Left cardiac atrium (tissue), 4 donors: Measurements from ENCODE around the gene SEMA4A. TPM values are rescaled to one million over a fixed set of nuclear protein-coding genes. Genes with fewer than 3 reads are reported as not detected.

ENCODE experiments used
- ATAC-seq, 2 donors: fragments of 200-7000 bp; cut with Tn5 transposase; one replicate each; pipeline ENCODE4 v1.9.1; 2020; ENCODE audit warnings: mild to moderate bottlenecking in 2 of 2, moderate library complexity in 2 of 2
- DNase-seq: peaks from one replicate; pipeline ENCODE4 v3.0.0-alpha.2; 2020
- intact Hi-C, 2 donors: fragments of 100-400 bp; cut with DNase I; formaldehyde crosslinking; loops; one replicate each; pipeline versions ENCODE4 v1.14.1 to v1.15.1; 2022 to 2023
- total RNA-seq, 2 donors: library from RNA; stranded (reverse); fragmentation: NEBNext Ultra II Directional; extraction: Animal tissue kit (Norgen Biotek cat#: 25700); gene quantifications; one replicate each; pipeline ENCODE4 v1.2.1, GENCODE V29; 2021
- donor health status: DM: no; HTN: yes; CAD: no.
- donor health status: DM: no; HTN: yes; CAD: no; lungs with severe emphysema.
- donor health status: DM: yes; HTN: yes; CAD: no.
- donor health status: Dilated cardiomyopathy.

The SEMA4A gene
- total RNA-seq, 2 donors from 2014 or later = 2.7 to 3.8 TPM

DNA sequence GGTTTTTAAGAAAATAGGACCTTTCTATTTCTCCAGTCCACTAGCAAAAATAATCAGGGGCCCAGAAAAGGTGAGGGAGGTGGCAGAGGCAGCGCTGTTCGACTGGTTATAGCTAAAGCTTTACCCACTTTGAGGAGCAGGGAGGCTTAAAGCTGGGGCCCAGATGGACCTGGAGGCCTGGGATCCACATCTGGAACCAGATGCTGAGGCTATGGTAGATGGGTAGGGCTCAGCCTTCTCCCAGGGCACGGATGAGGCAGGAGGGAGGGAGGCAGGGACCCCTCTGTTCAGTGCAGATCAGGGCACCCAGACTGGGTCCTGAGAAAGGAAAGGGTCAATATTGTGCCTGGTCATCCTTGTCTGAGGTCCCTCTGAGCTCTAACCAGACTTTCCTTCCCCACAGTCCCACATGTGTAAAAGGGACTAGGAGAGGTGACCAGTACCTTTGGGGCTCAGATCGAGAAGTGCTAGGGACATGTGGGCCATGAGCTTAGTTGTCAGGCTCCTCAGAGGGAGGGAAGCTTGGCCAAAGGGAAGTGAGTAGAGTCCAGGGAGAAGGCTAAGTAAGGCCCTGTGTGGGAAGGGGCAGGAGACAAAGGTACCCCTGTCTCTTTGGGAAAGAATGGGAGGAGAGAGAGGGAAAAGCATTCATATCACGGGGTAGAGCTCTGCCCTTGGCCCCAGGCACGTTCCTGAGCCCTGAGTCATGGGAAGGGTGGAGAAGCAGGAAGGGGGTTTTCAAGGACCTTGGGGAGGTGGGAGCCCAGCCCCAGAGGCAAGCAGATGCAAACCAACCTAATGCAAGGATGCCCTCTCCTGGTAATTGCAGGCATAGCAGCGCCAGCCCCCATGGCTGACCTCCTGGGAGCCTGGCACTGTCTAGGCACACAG, 23.5 kb upstream of the SEMA4A start:
- intact Hi-C loops = loop anchor here (1.0 to 2.0 kb wide), 2 partner anchors 33 to 34 kb away; no protein-coding TSS in a partner anchor

DNA sequence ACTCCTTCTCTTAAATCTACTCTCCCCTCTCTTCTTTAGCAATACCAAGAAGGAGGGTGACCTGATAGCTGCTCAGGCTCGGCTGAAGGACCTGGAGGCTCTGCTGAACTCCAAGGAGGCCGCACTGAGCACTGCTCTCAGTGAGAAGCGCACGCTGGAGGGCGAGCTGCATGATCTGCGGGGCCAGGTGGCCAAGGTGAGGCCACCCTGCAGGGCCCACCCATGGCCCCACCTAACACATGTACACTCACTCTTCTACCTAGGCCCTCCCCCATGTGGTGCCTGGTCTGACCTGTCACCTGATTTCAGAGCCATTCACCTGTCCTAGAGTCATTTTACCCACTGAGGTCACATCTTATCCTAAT, 22.8 kb upstream of the SEMA4A start:
- intact Hi-C loops = loop anchor here in 1 of 2 donors (1.0 kb wide), 1 partner anchor 34 kb away; no protein-coding TSS in a partner anchor
- ATAC-seq = no peak

More for the DNA sequence above, 23.5 kb upstream of the SEMA4A start:
- ATAC-seq (peak; percentile 65 to 68), DNase-seq (peak; percentile 91)

DNA sequence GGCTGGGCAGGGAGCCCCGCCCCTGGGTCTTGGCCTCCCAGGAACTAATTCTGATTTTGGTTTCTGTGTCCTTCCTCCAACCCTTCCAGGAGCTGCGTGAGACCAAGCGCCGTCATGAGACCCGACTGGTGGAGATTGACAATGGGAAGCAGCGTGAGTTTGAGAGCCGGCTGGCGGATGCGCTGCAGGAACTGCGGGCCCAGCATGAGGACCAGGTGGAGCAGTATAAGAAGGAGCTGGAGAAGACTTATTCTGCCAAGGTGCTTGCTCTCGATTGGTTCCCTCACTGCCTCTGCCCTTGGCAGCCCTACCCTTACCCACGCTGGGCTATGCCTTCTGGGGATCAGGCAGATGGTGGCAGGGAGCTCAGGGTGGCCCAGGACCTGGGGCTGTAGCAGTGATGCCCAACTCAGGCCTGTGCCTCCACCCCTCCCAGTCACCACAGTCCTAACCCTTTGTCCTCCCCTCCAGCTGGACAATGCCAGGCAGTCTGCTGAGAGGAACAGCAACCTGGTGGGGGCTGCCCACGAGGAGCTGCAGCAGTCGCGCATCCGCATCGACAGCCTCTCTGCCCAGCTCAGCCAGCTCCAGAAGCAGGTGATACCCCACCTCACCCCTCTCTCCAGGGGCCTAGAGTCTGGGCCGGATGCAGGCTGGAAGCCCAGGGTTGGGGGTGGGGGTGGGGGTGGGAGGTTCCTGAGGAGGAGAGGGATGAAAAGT, 18.5 kb upstream of the SEMA4A start:
- ATAC-seq (no peak), DNase-seq (no peak)
- intact Hi-C loops = no loop called here

More for the DNA sequence above, 22.8 kb upstream of the SEMA4A start:
- no peak for DNase-seq

DNA sequence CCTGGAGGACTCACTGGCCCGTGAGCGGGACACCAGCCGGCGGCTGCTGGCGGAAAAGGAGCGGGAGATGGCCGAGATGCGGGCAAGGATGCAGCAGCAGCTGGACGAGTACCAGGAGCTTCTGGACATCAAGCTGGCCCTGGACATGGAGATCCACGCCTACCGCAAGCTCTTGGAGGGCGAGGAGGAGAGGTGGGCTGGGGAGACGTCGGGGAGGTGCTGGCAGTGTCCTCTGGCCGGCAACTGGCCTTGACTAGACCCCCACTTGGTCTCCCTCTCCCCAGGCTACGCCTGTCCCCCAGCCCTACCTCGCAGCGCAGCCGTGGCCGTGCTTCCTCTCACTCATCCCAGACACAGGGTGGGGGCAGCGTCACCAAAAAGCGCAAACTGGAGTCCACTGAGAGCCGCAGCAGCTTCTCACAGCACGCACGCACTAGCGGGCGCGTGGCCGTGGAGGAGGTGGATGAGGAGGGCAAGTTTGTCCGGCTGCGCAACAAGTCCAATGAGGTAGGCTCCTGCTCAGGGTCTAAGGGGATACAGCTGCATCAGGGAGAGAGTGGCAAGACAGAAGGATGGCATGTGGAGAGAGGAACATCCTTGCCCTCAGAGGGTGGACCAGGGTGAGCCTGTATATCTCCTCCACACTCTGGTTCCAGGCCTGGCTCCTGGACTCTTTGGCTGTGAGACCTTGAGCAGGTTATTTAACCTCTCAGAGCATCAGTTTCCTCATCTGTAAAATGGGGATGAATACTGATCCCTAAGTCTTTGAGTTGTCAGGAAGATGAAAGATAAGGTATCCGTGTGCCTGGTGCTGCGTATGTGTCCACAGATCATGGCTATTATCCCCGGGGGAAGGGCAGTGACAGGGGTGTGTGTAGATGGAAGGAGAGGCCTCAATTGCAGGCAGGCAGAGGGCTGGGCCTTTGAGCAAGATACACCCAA, 17.2 kb upstream of the SEMA4A start:
- DNase-seq (no peak), ATAC-seq (no peak)
- intact Hi-C loops = no loop called here

DNA sequence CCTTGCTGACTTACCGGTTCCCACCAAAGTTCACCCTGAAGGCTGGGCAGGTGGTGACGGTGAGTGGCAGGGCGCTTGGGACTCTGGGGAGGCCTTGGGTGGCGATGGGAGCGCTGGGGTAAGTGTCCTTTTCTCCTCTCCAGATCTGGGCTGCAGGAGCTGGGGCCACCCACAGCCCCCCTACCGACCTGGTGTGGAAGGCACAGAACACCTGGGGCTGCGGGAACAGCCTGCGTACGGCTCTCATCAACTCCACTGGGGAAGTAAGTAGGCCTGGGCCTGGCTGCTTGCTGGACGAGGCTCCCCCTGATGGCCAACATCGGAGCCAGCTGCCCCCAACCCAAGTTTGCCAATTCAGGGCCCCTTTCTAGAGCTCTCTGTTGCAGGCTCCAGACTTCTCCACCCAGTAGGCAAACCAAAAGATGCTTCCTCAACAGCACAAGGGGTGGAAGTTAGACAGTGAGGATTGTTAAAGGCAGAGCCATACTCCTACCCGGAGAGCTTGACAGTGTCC, 16.4 kb upstream of the SEMA4A start:
- DNase-seq (no peak), ATAC-seq (no peak)
- intact Hi-C loops = no loop called here

DNA sequence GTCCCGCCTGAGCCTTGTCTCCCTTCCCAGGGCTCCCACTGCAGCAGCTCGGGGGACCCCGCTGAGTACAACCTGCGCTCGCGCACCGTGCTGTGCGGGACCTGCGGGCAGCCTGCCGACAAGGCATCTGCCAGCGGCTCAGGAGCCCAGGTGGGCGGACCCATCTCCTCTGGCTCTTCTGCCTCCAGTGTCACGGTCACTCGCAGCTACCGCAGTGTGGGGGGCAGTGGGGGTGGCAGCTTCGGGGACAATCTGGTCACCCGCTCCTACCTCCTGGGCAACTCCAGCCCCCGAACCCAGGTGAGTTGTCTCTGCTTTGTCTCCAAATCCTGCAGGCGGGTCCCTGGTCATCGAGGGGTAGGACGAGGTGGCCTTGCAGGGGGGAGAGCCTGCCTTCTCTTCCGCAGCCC, 14.9 kb upstream of the SEMA4A start:
- intact Hi-C loops = no loop called here
- ATAC-seq (no peak), DNase-seq (no peak)

DNA sequence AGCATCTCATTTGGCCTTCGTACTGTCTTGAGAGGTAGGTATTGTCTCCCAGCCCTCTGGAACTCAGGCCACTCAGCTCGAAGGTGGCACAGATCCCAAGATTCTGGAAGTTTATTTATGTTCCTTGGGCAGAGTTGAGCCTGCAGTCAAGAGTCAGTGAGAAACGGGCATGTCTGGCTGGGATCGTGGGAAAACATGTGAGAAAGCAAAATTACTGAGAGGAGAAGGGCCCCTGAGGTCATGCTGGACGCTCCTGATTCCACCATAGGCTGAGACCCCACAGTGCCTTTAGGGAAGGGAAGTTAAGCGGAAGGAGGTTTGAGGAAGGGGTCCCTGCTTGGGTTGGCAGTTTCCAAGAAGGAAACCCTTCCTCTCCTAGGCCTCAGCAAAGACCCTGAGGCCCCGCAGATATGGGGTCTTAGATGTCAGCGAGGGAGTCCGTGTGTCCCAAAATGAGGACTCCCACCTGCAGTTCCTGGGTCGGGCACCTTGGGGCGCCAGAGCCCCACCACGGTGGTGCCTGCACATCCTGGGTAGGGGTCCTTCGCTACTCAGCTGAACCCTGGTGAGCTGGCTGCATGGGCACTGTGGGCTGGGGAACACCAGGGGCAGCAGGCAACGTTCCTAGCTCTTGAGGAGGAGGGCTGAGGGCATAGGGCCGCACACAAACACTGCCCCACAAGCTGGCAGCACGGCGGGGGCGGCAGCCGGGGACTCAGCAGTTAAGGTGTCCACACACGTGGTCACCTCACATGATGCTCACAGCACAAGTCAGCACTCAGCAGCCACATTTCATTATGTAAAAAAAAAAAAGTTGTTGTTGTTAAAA, 12.3 kb upstream of the SEMA4A start:
- intact Hi-C loops = no loop called here
- DNase-seq (no peak), ATAC-seq (peak; percentile 4 to 45)

DNA sequence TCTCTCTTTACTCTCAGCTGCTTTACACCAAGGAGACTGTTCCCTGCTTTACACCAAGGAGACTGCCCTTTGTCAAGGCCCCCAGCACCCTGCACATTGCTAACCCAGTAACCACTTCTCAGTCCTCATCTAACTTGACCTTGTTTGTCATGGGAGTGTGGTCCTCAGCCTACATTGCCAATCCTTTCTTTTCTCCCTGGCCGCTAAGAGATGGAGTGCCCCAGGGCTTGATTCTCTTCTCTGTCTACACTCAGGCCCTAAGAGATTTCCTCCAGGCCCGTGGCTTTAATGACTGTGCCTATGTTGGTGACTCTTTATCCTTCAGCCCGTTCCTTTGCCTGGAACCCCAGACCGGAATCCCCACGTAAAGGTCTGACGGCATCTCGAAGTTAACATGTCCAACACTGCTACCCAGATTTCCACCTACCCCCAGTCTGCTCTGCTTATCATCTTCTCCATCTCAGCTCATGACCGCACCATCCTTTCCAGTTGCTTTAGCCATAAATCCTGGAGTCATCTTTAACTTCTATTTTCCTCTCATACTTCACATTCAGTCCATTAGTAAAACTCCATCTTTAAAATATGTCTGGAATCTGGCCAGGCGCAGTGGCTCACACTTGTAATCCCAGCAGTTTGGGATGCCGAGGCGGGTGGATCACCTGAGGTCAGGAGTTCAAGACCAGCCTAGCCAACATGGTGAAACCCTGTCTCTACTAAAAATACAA, 9.5 kb upstream of the SEMA4A start:
- no peak for DNase-seq
- no peak for ATAC-seq
- intact Hi-C loops = no loop called here

DNA sequence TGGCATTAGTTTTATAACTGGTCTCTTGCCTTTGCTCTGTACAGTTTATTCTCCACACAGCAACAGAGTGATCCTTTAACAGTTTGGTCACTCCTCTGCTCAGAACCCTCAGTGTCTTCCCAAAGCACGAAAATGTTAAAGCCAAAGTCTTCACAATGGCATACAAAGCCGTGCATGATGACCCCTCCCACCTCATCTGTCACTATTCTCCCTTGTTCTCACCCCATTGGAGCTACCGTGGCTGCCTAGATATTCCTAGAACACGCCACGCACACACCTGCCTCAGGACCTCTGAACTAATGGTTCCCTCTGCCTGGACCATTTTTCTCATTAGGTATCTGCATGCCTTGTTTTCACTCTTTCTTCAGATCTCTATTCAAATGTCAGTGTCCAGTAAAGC, 8.6 kb upstream of the SEMA4A start:
- ATAC-seq = no peak
- DNase-seq = no peak
- intact Hi-C loops = loop anchor here in 1 of 2 donors (5.0 kb wide), 1 partner anchor 83 kb away; no protein-coding TSS in a partner anchor

DNA sequence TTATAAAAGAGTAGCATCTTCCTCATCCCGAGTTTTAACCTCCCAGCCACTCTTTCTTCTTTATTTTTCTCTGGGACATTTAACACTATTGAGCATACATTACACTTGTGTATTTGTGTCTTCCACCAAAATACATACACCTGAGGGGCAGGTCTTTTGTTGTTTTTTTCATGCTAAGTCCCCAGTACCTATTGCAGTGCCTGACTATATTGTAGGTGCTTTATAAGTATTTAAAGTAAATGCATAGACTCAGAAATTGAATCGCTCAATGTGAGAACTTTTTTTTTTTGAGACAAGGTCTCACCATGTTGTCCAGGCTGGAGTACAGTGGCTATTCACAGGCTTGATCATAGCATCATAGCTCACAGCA, 7.8 kb upstream of the SEMA4A start:
- ATAC-seq = no peak

DNA sequence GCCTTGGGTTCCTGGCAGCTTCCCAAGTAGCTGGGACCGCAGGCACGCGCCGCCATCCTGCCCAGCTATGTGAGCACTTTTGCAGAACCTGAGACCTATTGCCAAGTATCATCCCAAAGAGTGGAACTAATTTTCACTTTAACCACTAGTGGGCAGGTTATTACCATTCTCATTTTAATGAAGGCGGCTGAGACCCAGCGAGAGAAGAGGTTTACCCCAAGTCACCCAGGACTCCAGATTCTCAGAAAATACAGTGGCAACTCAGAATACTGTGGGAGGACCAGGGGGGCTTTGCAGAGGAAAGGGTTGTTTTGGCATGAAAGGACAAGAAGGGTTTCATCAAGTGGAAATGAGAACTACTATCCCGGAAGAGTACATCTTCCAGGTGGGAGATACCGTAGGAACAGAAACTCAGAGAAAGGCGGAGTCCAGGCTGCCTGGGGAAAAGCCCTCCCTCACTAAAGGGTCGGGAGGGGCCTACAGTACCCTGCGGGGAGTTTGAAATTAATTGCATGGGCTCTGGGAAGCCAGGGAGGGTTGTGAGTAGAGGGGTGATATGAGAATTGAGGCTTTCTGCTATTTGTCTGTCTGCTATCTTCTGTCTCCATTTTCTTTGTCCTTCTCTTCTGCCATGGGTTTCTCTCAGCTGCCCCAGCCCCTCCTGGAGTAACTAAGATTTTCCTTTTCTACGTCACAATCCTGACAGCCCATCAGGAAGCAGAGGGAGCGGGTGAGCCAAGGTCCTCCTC, 7.2 kb upstream of the SEMA4A start:
- peak; percentile 21 to 60 for ATAC-seq
- intact Hi-C loops = loop anchor here (1.0 to 5.0 kb wide), 2 partner anchors 79 to 81 kb away; no protein-coding TSS in a partner anchor
- peak; percentile 75 for DNase-seq

More for the DNA sequence above, 7.8 kb upstream of the SEMA4A start:
- intact Hi-C loops = loop anchor here (1.0 to 5.0 kb wide), 2 partner anchors 80 to 82 kb away; no protein-coding TSS in a partner anchor
- no peak for DNase-seq

DNA sequence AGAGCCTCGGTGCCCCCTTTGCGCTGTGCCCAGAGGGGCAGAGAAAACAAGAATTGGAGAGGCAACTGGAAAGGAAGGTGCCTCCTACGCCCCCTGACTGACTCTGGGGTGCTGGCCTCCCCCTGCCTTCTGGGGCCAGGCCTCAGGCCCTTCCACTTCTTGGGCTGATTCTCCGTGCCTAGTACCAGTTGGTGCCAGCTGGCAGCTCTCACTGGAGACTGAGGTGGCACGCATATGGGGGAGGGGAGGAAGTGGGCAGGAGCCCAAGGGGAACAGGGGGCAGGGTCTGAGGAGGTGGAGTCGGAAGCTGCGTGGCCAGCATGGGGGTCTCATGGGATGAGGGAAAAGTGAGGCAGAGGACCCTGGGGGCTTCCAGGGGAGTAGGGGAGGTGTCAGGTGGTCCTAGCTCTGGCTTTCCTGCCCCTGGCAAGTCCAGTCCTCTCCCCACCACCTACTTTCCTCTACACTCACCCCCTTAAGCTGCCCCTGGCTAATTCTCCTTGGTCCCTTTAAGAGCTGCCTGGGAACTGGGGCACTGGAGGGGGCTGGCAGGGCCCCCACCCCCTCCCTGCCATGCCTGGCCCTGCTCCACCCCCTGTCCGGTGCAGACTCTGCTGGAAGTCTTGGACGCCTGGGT, 6.5 kb upstream of the SEMA4A start:
- intact Hi-C loops = loop anchor here (1.0 to 5.0 kb wide), 2 partner anchors 78 to 80 kb away; no protein-coding TSS in a partner anchor
- ATAC-seq (peak; percentile 40 to 60), DNase-seq (peak; percentile 67)

DNA sequence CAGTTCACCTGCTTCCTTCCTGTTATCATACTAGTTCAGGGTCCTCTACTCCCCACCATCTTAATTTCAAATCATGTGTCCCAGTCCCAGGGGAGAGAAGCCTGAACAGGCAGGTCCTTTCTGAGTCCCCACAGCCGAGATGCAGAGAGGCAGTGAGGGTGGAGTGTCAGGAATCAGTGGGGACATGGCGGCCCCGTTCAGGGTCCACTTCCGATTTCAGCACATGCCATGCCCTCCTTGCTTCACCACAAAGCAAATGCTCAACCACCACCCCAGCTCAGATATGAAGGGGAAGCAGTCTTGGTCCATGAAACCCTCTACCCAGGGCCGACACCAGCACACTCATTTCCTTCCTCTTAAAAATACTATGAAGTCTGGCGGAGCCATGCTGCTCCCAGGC, 5.2 kb upstream of the SEMA4A start:
- ATAC-seq = no peak
- no peak for DNase-seq
- intact Hi-C loops = loop anchor here in 1 of 2 donors (5.0 kb wide), 1 partner anchor 79 kb away; no protein-coding TSS in a partner anchor

DNA sequence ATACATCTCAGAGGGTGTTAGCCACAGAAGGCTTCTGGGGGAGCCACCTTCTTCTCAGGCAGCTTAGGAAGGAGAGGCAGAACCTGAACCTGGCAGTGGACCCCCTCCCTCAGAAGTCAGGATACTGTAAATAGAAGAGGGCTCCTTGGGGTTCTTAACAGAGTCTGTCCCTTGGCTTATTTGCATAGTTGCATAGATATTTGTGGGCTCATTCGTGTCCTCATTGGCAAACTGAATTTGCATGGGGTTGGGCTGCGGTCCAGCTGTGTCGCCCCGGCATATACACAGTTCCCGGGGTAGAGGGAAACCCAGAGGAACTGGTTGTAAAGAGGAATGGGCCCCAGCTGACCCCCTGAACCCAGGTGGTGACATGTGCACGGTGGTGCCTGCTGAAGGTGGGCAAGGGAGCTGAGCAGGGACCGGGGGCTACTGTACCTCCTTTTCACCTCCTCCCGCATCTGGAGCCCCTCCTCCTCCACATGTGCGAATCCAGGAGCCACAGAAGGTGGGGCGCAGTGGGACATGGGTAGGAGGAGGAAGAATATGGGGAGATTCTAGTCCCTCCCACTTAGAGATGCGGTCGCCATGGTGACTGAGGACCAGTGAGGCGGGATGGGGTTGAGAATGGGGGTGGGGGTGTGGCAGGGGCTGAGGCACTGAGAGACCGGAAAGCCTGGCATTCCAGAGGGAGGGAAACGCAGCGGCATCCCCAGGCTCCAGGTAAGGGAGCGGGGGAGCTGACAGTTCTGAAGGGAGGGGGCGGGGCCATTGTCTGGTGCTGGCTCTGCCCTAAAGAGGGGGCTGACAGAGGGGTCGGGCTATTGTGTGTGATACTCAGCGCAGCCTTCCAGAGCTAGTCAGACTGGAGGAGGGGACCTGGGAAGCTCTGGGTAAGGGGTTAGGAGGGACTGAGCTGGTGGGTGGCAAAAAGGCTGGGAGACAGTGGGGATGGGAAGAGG, 3.7 kb upstream of the SEMA4A start:
- intact Hi-C loops = loop anchor here in 1 of 2 donors (5.0 kb wide), 1 partner anchor 78 kb away; no protein-coding TSS in a partner anchor
- DNase-seq (no peak), ATAC-seq (no peak)
